OCI-LY3 (cell line): ENCODE measurements around the gene PTPRT.

Experiments used
- CTCF ChIP-seq: fragments of 200-600, 300-600 bp; sonication (generic); IDR thresholded peaks from 2 replicates; pipeline ENCODE4 v1.5.1; 2014; ENCODE audit warnings: antibody characterized with exemption, low read length, low read depth
- EZH2phosphoT487 ChIP-seq: fragments of 200-600 bp; shearing (Covaris generic); IDR thresholded peaks from 2 replicates; pipeline ENCODE4 v1.6.1; 2018; ENCODE audit warnings: antibody characterized with exemption, mixed run types, low read depth

- TF ChIP-seq CTCF (no peak), EZH2phosphoT487 (no peak)
These were observed 759.8 kb downstream of the PTPRT start for GRCh38 chr20:42429761-42430458.
